Activated CD4-positive, alpha-beta T cell treated with anti-CD3 and anti-CD28 coated beads, Interleukin-2, amount 10 ng/mL, durations not matched to agents 7 days and 5 days (primary cell): ENCODE measurements around the gene RPS6KA2. TPM values are rescaled to one million over a fixed set of nuclear protein-coding genes. Genes with fewer than 3 reads are reported as not detected.
A peak's percentile ranks its signal among the peaks of the same experiment; 100 is the strongest.

ENCODE experiments used
- CTCF ChIA-PET: fragments of 350-600 bp; sonication (Branson Sonifier 250); formaldehyde crosslinking; loops from one replicate; lab custom pipeline; 2021; ENCODE audit warnings: antibody characterized with exemption; lab: Charles Lee
- POLR2A ChIA-PET: fragments of 350-600 bp; sonication (Branson Sonifier 250); formaldehyde crosslinking; loops from one replicate; lab custom pipeline; 2021; ENCODE audit warnings: antibody characterized with exemption; lab: Charles Lee
- DNase-seq: peaks from one replicate; pipeline ENCODE4 v3.0.0-alpha.2; 2020
- H3K27ac Mint-ChIP-seq: one replicate; pipeline ENCODE4 v1.8.0; 2021; ENCODE audit warnings: mild to moderate bottlenecking, moderate library complexity, mixed read lengths
- H3K27me3 Mint-ChIP-seq: one replicate; pipeline ENCODE4 v1.8.0; 2021; ENCODE audit warnings: mixed read lengths
- H3K36me3 Mint-ChIP-seq: one replicate; pipeline ENCODE4 v1.8.0; 2021; ENCODE audit warnings: low read depth, mixed read lengths
- H3K4me1 Mint-ChIP-seq: one replicate; pipeline ENCODE4 v1.8.0; 2021; ENCODE audit warnings: mixed read lengths
- H3K4me3 Mint-ChIP-seq: one replicate; pipeline ENCODE4 v1.8.0; 2021; ENCODE audit warnings: mild to moderate bottlenecking, moderate library complexity, mixed read lengths
- H3K9me3 Mint-ChIP-seq: one replicate; pipeline ENCODE4 v1.8.0; 2021; ENCODE audit warnings: mixed read lengths
- total RNA-seq, 2 experiments: library from RNA; stranded (reverse); gene quantifications; one replicate each; pipeline ENCODE4 v1.2.3, GENCODE V29; 2021

The RPS6KA2 gene
- total RNA-seq, 2 experiments from 2014 or later, result 3.6 to 4.0 TPM

DNA sequence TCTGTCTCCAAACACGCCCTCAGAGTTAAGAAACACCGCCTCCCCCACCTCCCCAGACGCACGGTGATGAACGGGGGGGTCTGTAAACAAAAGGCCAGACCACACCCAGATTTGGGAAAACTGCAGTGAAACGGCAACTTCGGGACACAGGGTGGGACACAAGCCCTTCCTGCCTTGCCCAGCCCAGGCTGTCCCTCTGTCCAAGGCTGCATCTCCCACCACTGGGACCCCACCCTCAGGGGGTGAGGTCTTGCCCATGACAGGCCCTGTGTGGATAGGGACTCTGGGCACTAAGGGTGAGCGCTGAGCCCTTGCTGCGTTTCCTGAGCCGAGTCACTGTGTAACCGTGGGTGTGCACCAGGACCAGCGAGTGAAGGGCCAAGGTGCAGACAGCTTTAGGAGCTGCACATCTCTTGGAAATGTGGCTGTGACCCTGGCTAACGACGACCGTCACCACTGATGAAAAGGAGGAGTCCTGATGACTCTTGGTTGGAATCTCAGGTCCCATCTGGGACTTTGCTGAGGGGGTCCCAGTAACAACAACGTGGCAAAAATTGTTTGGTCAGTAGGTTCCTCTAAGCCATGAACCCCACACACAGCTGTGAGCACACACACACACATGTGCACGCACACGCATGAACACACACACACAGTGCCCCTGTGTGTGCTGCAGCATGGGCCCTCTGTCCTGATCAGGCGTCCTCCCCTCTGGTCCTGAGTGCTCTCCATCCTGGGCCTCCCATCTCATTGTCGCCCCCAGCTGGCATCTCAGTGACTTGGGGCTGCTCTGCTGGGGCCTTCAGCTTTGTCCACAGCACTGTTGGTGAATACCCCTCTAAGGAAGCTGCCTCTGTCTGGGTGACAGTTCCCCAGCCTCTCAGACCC, 141.2 kb downstream of the RPS6KA2 start:
- no peak for DNase-seq
- ChIA-PET POLR2A (no interaction called here), CTCF (no interaction called here)
- Mint-ChIP-seq H3K27me3 (no peaks in the 10 kb centered on the region), H3K27ac (peak overlapping the region; percentile 3), H3K36me3 (peaks cover 29% of the 10 kb centered on the region), H3K4me1 (peaks cover 26% of the 10 kb centered on the region), H3K9me3 (peaks cover 15% of the 10 kb centered on the region), H3K4me3 (no peak overlapping the region)

DNA sequence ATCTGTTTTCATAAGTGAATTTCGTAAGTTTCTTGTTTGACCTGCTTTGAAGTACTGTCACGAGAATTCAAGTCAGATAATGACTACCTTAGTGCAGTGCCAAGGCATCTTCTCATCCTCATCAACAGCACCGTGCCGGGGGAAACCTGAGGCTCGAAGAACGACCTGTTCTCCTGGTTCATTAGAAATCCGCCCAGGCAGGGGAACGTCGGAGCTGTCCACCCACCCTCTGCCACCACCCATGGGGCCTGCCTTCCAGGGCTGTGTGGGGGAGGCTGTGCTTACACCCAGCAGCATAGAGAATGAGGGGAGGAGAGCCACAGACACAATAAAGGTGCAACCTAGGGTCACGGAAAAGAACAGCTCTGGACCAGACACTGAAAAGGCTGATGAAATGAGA, 142.2 kb downstream of the RPS6KA2 start:
- H3K4me3 Mint-ChIP-seq, result no peak overlapping the region
- CTCF ChIA-PET, result interaction anchor here (0.8 to 1.2 kb wide), 2 partner anchors 24 to 39 kb away, joined by 3 read pairs; no protein-coding TSS in a partner anchor
- no peak for DNase-seq

DNA sequence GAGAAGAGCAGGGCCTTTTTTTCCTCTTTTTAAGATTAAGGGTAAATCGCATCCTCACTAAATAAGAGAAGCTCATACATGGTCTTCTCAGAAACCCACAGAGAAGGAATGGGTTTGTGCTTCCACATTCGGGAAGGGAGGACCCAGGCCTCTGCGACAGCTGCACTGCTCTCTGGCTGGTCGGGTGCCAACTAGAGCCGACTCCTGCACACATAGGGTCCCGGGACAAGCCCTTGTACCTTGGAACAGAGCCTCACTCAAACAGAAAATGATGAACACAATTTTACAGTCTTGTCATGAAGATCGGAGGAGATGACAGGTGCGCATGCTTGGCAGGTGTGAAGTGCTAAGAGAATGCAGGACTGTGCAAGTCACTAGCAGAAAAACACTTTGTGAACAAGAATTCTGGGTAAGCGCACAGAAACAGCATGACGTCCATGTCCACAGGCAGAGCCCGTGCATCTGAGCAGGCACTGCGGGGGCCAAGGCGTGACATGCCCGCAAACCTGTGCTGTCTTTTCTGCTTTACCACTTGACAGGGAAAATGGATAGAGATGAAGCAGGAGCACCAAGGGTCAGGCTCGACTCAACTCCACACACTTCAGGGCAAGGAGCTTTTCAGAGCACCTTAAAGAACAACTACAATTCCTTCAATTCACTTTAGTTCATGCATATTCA, 143.3 kb downstream of the RPS6KA2 start:
- CTCF ChIA-PET, result interaction anchor here (0.8 to 1.6 kb wide), 3 partner anchors 11 to 32 kb away, joined by 3 to 5 read pairs (median 3); no protein-coding TSS in a partner anchor
- no peak overlapping the region for H3K4me3 Mint-ChIP-seq
- POLR2A ChIA-PET, result no interaction called here

More for the DNA sequence above, 142.2 kb downstream of the RPS6KA2 start:
- H3K36me3 Mint-ChIP-seq, result peaks cover 29% of the 10 kb centered on the region
- peaks cover 15% of the 10 kb centered on the region for H3K9me3 Mint-ChIP-seq
- H3K27me3 Mint-ChIP-seq, result no peaks in the 10 kb centered on the region
- H3K4me1 Mint-ChIP-seq, result peaks cover 26% of the 10 kb centered on the region
- no peak overlapping the region for H3K27ac Mint-ChIP-seq
- POLR2A ChIA-PET, result interaction anchor here (0.5 kb wide), 1 partner anchor 10 kb away, joined by 3 read pairs; no protein-coding TSS in a partner anchor

DNA sequence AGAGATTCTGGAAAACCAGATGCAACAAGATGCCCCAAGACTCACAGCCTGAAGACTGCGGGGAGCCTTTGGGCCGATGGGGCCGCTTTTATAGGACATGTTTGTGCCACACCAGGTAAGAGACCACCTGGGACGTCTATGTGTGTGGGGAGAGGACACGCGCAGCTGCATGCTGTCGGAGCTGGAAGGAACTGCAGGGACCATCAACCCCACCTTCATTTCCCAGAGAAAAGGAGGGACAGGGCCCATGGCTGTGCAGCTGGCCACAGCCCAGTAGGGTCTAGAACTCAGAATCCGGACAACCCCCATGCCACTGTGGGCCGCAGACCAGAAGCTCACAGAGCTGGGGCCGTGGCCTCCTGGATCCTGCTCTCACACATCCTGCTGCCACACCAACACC, 144.0 kb downstream of the RPS6KA2 start:
- Mint-ChIP-seq H3K27me3 (no peaks in the 10 kb centered on the region), H3K36me3 (peaks cover 17% of the 10 kb centered on the region), H3K4me1 (peaks cover 12% of the 10 kb centered on the region), H3K27ac (no peak overlapping the region), H3K9me3 (peaks cover 9% of the 10 kb centered on the region), H3K4me3 (no peak overlapping the region)
- POLR2A ChIA-PET, result no interaction called here
- CTCF ChIA-PET, result interaction anchor here (1.6 kb wide), 1 partner anchor 12 kb away, joined by 5 read pairs; no protein-coding TSS in a partner anchor
- DNase-seq, result no peak

More for the DNA sequence above, 143.3 kb downstream of the RPS6KA2 start:
- DNase-seq, result no peak
- Mint-ChIP-seq H3K9me3 (peaks cover 13% of the 10 kb centered on the region), H3K27me3 (no peaks in the 10 kb centered on the region), H3K4me1 (peaks cover 19% of the 10 kb centered on the region), H3K27ac (no peak overlapping the region), H3K36me3 (peaks cover 23% of the 10 kb centered on the region)

DNA sequence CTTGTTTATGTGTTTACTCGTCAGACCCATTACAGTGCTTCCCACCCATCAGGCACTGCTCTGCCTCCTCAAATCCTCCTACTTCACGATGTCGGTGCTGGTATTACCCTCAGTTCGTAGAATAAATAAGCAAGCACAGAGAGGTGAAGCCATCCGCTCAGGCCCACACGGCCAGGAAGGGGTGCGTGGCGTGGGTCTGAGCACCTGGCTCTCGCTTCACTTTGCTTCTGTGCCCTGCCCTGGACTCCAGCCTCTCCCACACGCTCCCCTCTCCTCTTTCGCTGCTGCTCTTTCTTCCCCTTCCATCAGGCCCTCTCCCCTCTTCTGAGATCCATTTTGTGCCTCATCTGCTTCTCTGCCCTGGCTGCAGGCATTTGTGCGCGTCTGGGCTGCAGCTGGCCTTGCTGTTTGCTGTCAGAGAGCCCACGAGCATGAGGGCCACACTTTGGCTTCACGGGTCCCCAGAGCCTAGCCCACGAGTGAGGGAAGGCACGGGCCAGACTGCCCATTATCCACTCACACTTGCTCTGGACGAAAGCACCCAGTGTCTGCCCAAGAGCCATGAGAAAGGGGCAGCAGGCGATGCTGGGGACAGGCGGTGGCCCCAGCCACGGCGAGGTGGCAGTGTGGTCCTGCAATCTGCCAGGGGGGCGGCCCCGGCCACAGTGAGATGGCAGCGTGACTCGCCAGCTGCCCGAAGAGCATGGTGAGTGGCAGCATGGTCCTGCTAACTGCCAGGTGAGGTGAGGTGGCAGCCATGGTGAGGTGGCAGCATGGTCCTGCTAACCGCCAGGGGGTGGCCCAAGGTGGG, 148.1 kb downstream of the RPS6KA2 start:
- no peak overlapping the region for H3K4me3 Mint-ChIP-seq
- POLR2A ChIA-PET, result no interaction called here
- no peaks in the 10 kb centered on the region for H3K9me3 Mint-ChIP-seq
- no peaks in the 10 kb centered on the region for H3K36me3 Mint-ChIP-seq
- no peaks in the 10 kb centered on the region for H3K4me1 Mint-ChIP-seq
- no peak overlapping the region for H3K27ac Mint-ChIP-seq
- CTCF ChIA-PET, result interaction anchor here (1.2 kb wide), 1 partner anchor 10 kb away, joined by 3 read pairs; no protein-coding TSS in a partner anchor
- DNase-seq, result no peak
- no peaks in the 10 kb centered on the region for H3K27me3 Mint-ChIP-seq

DNA sequence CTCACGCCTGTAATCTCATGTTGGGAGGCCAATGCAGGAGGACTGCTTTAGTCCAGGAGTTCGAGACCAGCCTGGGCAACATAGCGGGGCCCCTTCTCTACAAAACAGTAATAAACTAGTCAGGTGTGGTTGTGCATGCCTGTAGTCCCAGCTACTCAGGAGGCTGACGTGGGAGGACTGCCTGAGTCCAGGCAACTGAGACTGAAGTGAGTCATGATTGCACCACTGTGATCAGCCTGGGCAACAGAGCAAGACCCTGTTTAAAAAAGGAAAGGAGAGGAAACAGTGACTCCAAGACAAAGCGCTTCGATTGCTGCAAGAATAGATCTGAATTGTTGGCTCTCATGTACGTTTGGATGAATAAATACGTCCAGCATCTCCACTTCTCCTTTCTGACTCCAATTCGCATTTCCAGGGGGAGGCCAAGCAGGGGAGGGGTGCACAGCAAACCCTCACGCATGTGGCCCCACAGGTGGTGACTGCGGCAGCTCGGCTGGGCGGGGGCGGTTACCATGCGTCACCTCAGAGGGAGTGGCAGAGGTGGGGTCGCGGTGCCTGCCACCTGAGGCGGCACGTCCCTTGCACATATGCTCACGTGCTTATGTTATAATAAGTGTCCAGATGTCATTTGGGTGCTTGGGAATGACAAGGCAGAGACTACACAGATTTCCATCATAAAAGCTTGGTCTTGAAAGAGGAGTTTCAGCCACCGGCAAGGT, 149.2 kb downstream of the RPS6KA2 start:
- ChIA-PET POLR2A (no interaction called here), CTCF (interaction anchor here (1.2 to 1.3 kb wide), 2 partner anchors 11 to 33 kb away, joined by 3 to 7 read pairs; no protein-coding TSS in a partner anchor)
- H3K27ac Mint-ChIP-seq, result no peak overlapping the region
- H3K9me3 Mint-ChIP-seq, result no peaks in the 10 kb centered on the region
- DNase-seq, result no peak
- H3K4me3 Mint-ChIP-seq, result no peak overlapping the region
- H3K4me1 Mint-ChIP-seq, result no peaks in the 10 kb centered on the region
- H3K36me3 Mint-ChIP-seq, result no peaks in the 10 kb centered on the region
- no peaks in the 10 kb centered on the region for H3K27me3 Mint-ChIP-seq

DNA sequence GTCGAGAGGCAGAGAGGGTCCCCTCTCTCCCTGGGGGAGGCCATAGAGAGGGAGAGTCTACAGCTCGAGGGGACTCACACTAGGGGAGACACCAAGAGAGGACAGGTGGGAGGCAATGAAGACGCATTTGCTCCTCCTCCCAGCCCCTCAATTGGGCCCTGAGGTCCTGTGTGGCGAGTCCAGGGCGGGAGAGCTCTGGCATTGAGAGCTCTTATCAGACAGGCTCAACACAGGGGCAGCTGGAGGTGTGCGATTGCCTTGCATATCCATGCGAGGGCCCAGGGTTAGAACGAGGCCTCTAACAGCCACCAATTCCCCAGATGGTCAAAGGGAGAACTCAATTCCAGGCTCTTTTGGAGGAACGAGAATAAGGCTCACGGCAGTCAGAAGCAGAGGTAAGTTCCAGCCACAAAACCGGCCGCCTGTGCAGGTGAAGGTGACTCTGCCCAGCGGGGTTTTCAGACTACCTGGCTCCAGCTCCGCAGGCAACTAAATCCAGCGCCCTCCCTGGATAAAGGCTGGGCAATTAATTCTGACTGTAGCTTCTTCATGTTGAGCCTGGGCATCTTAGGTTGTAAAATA, 150.3 kb downstream of the RPS6KA2 start:
- ChIA-PET POLR2A (no interaction called here), CTCF (interaction anchor here (1.3 kb wide), 1 partner anchor 32 kb away, joined by 7 read pairs; no protein-coding TSS in a partner anchor)
- Mint-ChIP-seq H3K9me3 (no peaks in the 10 kb centered on the region), H3K27me3 (no peaks in the 10 kb centered on the region), H3K4me1 (no peaks in the 10 kb centered on the region), H3K36me3 (no peaks in the 10 kb centered on the region), H3K4me3 (no peak overlapping the region), H3K27ac (no peak overlapping the region)
- DNase-seq, result no peak

DNA sequence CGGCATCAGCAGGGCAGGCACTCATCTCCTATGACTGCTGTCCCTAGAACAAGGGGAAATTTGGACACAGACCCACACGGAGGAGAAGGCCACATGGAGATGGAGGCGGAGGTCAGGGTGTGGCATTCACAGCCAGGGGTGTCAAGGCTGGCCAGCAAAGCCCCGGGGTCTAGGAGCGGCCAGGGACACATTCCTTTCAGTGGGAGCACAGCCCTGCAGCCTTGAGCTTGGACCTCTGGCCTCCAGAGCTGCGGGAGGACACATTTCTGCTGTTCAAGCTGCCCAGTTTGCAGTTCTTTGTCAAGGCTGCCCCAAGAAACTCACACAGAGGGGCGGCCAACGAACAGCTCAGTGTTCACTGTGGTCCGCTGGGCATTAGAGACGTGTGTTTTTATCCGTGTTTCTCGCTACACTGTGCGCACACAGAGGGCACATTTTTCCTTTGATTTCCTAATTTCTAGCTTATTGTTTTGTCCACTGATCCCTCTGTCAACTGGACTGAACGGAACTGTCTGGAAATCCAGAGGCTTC, 150.9 kb downstream of the RPS6KA2 start:
- DNase-seq, result no peak
- ChIA-PET POLR2A (no interaction called here), CTCF (interaction anchor here (1.3 kb wide), 1 partner anchor 31 kb away, joined by 7 read pairs; no protein-coding TSS in a partner anchor)
- no peak overlapping the region for H3K4me3 Mint-ChIP-seq
- H3K27ac Mint-ChIP-seq, result no peak overlapping the region
- no peaks in the 10 kb centered on the region for H3K4me1 Mint-ChIP-seq
- no peaks in the 10 kb centered on the region for H3K27me3 Mint-ChIP-seq
- H3K36me3 Mint-ChIP-seq, result no peaks in the 10 kb centered on the region
- no peaks in the 10 kb centered on the region for H3K9me3 Mint-ChIP-seq

DNA sequence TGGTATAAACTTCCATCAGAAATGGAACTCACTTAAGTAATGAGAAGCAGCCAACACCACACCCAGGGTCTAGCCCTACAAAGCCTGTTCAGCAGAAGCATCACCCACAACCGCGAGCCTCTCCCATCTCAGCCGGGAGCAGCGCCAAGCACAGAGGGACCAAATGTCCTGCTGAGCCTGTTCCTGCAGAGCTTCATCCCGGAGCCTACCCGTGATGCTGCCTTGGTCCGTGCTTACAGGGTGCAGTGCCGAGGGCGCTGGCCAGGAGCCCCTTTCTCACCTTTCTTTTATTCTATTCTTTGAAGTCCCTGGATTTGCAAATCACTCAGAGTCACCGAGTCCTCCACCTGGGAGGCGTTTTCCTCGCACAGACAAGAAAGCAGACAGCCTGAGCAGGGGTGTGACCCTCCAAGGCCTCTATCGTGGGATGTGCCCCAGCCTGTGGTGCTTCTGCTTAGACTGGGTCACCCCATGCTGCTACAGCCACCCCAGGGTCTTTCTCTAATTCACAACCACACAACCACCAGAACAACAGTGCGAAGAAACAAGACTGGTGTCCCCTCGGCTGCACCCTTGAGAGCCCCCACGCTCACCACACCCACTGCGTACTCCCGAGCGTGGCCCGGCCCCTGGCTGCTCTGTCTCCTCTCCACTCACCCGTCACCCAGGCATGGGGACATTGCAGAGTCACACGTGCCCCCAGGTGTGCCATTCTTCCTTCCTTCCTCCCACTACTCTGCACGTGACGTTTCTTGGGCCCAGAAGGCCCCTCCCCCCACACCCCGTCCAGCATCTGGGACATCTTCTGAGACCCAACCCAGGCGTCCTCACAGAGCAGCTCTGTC, 152.1 kb downstream of the RPS6KA2 start:
- no peak overlapping the region for H3K27ac Mint-ChIP-seq
- H3K4me1 Mint-ChIP-seq, result no peaks in the 10 kb centered on the region
- H3K4me3 Mint-ChIP-seq, result no peak overlapping the region
- no peaks in the 10 kb centered on the region for H3K9me3 Mint-ChIP-seq
- DNase-seq, result no peak
- no peaks in the 10 kb centered on the region for H3K27me3 Mint-ChIP-seq
- ChIA-PET CTCF (interaction anchor here (1.2 kb wide), 1 partner anchor 14 kb away, joined by 3 read pairs; no protein-coding TSS in a partner anchor), POLR2A (no interaction called here)
- H3K36me3 Mint-ChIP-seq, result no peaks in the 10 kb centered on the region

DNA sequence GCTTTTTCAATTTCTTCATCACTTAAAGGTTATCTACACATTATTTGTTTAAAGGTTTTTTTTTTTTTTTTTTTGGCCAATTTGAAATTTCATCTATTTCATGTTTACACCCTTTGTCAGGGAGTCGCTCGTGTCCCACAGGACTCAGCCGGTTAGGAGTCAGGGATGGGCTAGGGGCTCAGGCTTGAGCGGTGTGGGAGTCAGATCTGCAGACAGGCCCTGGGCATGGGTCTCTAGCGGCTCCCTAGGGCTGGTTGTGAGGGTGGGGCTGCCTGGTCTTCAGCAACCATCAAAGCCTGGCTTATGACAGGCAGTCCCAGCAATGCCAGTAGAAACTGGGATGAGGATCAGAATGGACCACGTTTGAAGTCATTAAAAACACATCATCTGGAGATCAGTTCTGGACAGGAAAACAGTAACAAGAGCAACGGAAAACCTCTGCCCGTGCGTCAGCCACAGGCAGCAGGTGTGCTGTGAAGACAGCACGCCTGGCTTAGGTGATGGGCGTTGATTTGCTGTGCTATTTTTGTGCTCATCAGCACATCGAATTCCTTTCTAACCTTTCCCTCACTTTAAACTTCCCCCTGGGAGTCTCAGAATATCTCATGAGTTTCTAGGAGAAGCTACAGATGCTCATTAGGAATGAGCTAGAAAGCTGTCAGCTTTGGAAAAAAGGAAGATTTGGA, 153.0 kb downstream of the RPS6KA2 start:
- Mint-ChIP-seq H3K27ac (no peak overlapping the region), H3K4me1 (no peaks in the 10 kb centered on the region), H3K4me3 (no peak overlapping the region), H3K27me3 (no peaks in the 10 kb centered on the region), H3K9me3 (no peaks in the 10 kb centered on the region), H3K36me3 (no peaks in the 10 kb centered on the region)
- ChIA-PET CTCF (interaction anchor here (1.2 kb wide), 1 partner anchor 15 kb away, joined by 3 read pairs; no protein-coding TSS in a partner anchor), POLR2A (no interaction called here)
- no peak for DNase-seq
